Fibroblast of gingiva (primary cell): ENCODE results near the gene ZBTB24.
A peak's percentile ranks its signal among the peaks of the same experiment; 100 is the strongest.
"Not testable (repeated sequence)": the region's sequence is repeated elsewhere in the genome, so short reads cannot be mapped to it uniquely, and the experiment has no call there.

Experiments
- DNase-seq: peaks from one replicate; pipeline ENCODE4 v3.0.0-alpha.2; 2011; ENCODE audit warnings: low read depth

Gene ZBTB24

GRCh38 chr6:109469591-109470189 is 13.3 kb downstream of the ZBTB24 start:
- DNase-seq, result no peak

GRCh38 chr6:109467696-109468095 is 15.3 kb downstream of the ZBTB24 start:
- DNase-seq, result peak; percentile 18

- no peak for DNase-seq
These were observed 16.7 kb downstream of the ZBTB24 start for GRCh38 chr6:109466212-109466923.

DNA sequence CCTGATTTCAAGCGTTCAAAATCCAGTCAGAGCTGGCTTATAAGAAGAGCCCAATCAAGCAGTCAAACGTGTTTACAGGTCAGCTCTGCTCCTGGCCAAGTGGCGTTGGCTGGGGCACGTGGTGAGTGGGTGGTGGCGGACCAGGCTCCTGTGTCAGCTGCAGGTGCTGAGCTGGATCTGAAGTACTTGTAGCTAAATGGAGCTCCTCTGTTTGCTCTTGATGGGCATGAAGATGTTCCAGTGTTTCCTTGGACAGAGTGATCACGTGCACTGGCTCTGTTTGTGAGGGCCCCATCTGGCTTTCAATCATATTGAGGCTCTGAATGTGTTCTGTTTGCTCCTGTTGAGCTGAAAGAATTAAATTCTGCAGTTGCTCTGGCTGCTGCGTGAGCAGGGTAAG is 17.2 kb downstream of the ZBTB24 start:
- DNase-seq, result no peak

- no peak for DNase-seq
These were observed 21.1 kb downstream of the ZBTB24 start for GRCh38 chr6:109461733-109462526.

GRCh38 chr6:109461205-109461604 is 21.8 kb downstream of the ZBTB24 start:
- not testable (repeated sequence) for DNase-seq

GRCh38 chr6:109460161-109460829 is 22.7 kb downstream of the ZBTB24 start:
- no peak for DNase-seq

- no peak for DNase-seq
These were observed 24.1 kb downstream of the ZBTB24 start for GRCh38 chr6:109458774-109459531.

GRCh38 chr6:109457562-109457996 is 25.4 kb downstream of the ZBTB24 start:
- DNase-seq, result no peak

- peak; percentile 89 for DNase-seq
These were observed 26.1 kb downstream of the ZBTB24 start for GRCh38 chr6:109456710-109457561.

DNA sequence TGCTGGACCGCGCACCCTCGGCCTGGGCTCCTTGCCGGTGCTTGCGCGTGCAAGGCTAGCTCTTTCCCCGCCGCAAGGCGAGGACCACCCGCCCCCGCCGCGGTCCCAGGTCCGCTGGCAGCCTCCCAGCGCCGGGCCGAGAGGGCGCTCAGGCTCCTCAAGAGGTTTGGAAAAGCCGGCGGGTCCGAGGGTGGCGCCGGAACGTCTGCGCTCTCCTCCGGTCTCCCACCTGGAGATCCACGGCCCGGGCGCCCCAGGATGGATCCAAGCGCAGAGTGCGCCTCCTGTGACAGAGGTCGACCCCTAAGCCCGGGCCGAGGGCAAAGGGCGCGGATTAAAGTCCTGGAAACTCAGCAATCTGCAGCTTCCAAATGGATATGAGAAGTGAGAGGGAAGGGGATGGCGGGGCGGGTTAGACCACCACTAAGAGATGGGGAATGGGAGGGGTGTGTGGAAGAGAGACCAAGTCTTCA is 26.9 kb downstream of the ZBTB24 start:
- no peak for DNase-seq

DNA sequence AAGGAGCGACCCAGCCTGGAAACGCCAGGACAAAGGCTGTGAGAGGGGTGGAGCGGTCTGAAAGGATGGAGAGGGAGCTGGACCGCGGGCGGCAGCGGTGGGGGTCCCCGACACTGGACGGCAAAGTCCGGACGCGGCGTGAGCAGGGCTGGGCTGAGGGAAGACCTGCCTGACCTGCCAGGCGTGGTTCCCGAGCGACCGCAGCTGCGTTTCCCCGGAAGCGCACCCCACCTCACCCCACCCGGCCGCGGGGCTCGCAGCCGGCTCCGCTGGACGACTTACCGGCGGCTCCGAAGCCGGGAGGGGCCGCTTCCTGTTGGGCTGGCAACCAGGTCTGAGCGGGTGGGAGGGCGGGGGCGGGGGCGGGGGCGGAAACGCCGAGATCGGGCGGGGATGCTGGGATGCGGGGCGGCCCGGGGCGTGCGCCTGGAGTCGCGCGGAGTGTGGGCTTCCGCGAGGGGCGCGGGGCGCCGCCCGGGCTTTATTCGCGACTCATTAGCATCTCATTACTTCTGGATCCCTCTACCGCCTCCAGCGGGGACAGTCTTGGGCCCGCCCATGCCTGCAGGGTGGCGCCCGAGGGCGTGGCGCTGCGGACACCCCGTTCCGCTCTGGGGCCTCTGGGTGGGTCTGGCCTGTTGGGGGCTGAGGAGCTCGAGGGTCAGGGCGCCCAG is 27.4 kb downstream of the ZBTB24 start, which contains the start of gene MICAL1:
TSS of gene MICAL1 (minus strand) at position 336 of the 674 bp plus-strand sequence. CDS start 1,576 bp downstream, outside the sequence.
- peak; percentile 77 for DNase-seq

GRCh38 chr6:109454496-109455436 is 28.3 kb downstream of the ZBTB24 start:
- peak; percentile 25 for DNase-seq

GRCh38 chr6:109453594-109454495 is 29.2 kb downstream of the ZBTB24 start:
- peak; percentile 76 for DNase-seq

GRCh38 chr6:109453156-109453555 is 29.9 kb downstream of the ZBTB24 start:
- no peak for DNase-seq

- no peak for DNase-seq
These were observed 30.8 kb downstream of the ZBTB24 start for GRCh38 chr6:109452181-109452580.

GRCh38 chr6:109451376-109451775 is 31.6 kb downstream of the ZBTB24 start:
- DNase-seq, result no peak

- DNase-seq, result no peak
These were observed 32.2 kb downstream of the ZBTB24 start for GRCh38 chr6:109450801-109451200.
